RWPE2 (cell line): Measurements from ENCODE around the gene ATP2B3.

ENCODE experiments used
- ATAC-seq: fragments of 200-7000 bp; cut with Tn5 transposase; 3 replicates; pipeline ENCODE4 v1.9.1; 2021; ENCODE audit warnings: low read depth
- DNase-seq: peaks from one replicate; pipeline ENCODE4 v3.0.0-alpha.2; 2020; ENCODE audit warnings: low spot score
- H3K27ac ChIP-seq: fragments of 450-650 bp; 2 replicates; pipeline ENCODE4 v1.5.1; 2017; ENCODE audit warnings: mild to moderate bottlenecking; ENCODE audit not compliant: poor library complexity, severe bottlenecking
- H3K27me3 ChIP-seq: fragments of 250-450 bp; sonication (Bioruptor Pico); 2 replicates; pipeline ENCODE4 v1.5.1; 2021; ENCODE audit warnings: mild to moderate bottlenecking, moderate library complexity; ENCODE audit not compliant: insufficient read depth, poor library complexity, severe bottlenecking
- H3K36me3 ChIP-seq: fragments of 250-450 bp; sonication (Bioruptor Pico); 2 replicates; pipeline ENCODE4 v1.5.1; 2020; ENCODE audit warnings: low read depth, mild to moderate bottlenecking, moderate library complexity
- H3K4me1 ChIP-seq: fragments of 250-450 bp; sonication (Bioruptor Pico); 2 replicates; pipeline ENCODE4 v1.5.1; 2021; ENCODE audit warnings: mild to moderate bottlenecking, moderate library complexity; ENCODE audit not compliant: insufficient read depth, poor library complexity, severe bottlenecking
- H3K4me3 ChIP-seq: fragments of 250-450 bp; sonication (Bioruptor Pico); 2 replicates; pipeline ENCODE4 v1.5.1; 2021; ENCODE audit warnings: mild to moderate bottlenecking, moderate library complexity; ENCODE audit not compliant: severe bottlenecking
- H3K9me3 ChIP-seq: fragments of 250-450 bp; sonication (Bioruptor Pico); 2 replicates; pipeline ENCODE4 v1.5.1; 2021; ENCODE audit warnings: mild to moderate bottlenecking, moderate library complexity; ENCODE audit not compliant: severe bottlenecking
- CTCF ChIP-seq: fragments of 450-650 bp; IDR thresholded peaks from one replicate; pipeline ENCODE4 v1.5.1; 2017; ENCODE audit warnings: mild to moderate bottlenecking, moderate library complexity; ENCODE audit not compliant: poor library complexity, severe bottlenecking

The ATP2B3 gene

GRCh38 chrX:153481043-153481442 is 36.4 kb upstream of the ATP2B3 start:
- no peaks in the 10 kb centered on the region for H3K36me3 ChIP-seq
- no peaks in the 10 kb centered on the region for H3K27me3 ChIP-seq
- TF ChIP-seq CTCF = no peak
- ATAC-seq (no peak), DNase-seq (no peak)
- no peaks in the 10 kb centered on the region for H3K9me3 ChIP-seq
- H3K4me1 ChIP-seq = no peaks in the 10 kb centered on the region
- H3K27ac ChIP-seq = no peak overlapping the region
- no peak overlapping the region for H3K4me3 ChIP-seq

- no peaks in the 10 kb centered on the region for H3K27me3 ChIP-seq
- no peak for TF ChIP-seq CTCF
- no peaks in the 10 kb centered on the region for H3K9me3 ChIP-seq
- no peak overlapping the region for H3K4me3 ChIP-seq
- H3K27ac ChIP-seq = no peak overlapping the region
- DNase-seq = no peak
- ATAC-seq = no peak
- H3K4me1 ChIP-seq = no peaks in the 10 kb centered on the region
- H3K36me3 ChIP-seq = no peaks in the 10 kb centered on the region
Measured at GRCh38 chrX:153482376-153483015, 34.9 kb upstream of the ATP2B3 start.

- DNase-seq (no peak), ATAC-seq (no peak)
- Histone ChIP-seq H3K4me3 (no peak overlapping the region), H3K27me3 (no peaks in the 10 kb centered on the region), H3K27ac (no peak overlapping the region), H3K36me3 (no peaks in the 10 kb centered on the region), H3K9me3 (no peaks in the 10 kb centered on the region), H3K4me1 (no peaks in the 10 kb centered on the region)
- no peak for TF ChIP-seq CTCF
Measured at GRCh38 chrX:153485396-153486080, 31.9 kb upstream of the ATP2B3 start.

GRCh38 chrX:153486171-153486570 is 31.3 kb upstream of the ATP2B3 start:
- DNase-seq (no peak), ATAC-seq (no peak)
- Histone ChIP-seq H3K4me3 (no peak overlapping the region), H3K27ac (no peak overlapping the region), H3K4me1 (no peaks in the 10 kb centered on the region), H3K36me3 (no peaks in the 10 kb centered on the region), H3K27me3 (no peaks in the 10 kb centered on the region), H3K9me3 (no peaks in the 10 kb centered on the region)
- TF ChIP-seq CTCF = no peak

GRCh38 chrX:153487590-153488071 is 29.8 kb upstream of the ATP2B3 start:
- ATAC-seq (no peak), DNase-seq (no peak)
- no peak overlapping the region for H3K27ac ChIP-seq
- no peaks in the 10 kb centered on the region for H3K4me1 ChIP-seq
- H3K4me3 ChIP-seq = no peak overlapping the region
- no peaks in the 10 kb centered on the region for H3K27me3 ChIP-seq
- no peaks in the 10 kb centered on the region for H3K36me3 ChIP-seq
- TF ChIP-seq CTCF = no peak
- no peaks in the 10 kb centered on the region for H3K9me3 ChIP-seq
